ENCODE results near the gene KDF1. TPM values are rescaled to one million over a fixed set of nuclear protein-coding genes. Genes with fewer than 3 reads are reported as not detected.

KDF1 gene
- total and polyA plus RNA-seq, 2 donors (not counting 1 experiment from before 2014, with no cell fraction given) = not detected

- H3K27me3 ChIP-seq (ENCODE audit: control insufficient read depth, insufficient read depth, low read length) = peaks cover 4% of the 10 kb centered on the region
- H4K20me1 ChIP-seq (ENCODE audit: control insufficient read depth, extremely low read depth, insufficient read depth, low read length) = no peaks in the 10 kb centered on the region
- no peaks in the 10 kb centered on the region for H3K79me2 ChIP-seq (ENCODE audit: control insufficient read depth, insufficient read depth, low read length)
- H3K9me3 ChIP-seq (ENCODE audit: control insufficient read depth, insufficient read depth, low read depth, low read length) = no peaks in the 10 kb centered on the region
- H2AFZ ChIP-seq (ENCODE audit: low read length) = no peak overlapping the region
- H3K9ac ChIP-seq (ENCODE audit: insufficient read depth, low read length) = no peak overlapping the region
- no peak overlapping the region for H3K27ac ChIP-seq (ENCODE audit: insufficient read depth, low read length)
- H3K4me1 ChIP-seq (ENCODE audit: control insufficient read depth, extremely low read depth, insufficient read depth, low read length) = no peaks in the 10 kb centered on the region
- no peaks in the 10 kb centered on the region for H3K36me3 ChIP-seq (ENCODE audit: control insufficient read depth, insufficient read depth, low read length)
- DNase-seq (ENCODE audit: low read depth in 2 of 2) = no peak
- no peak overlapping the region for H3K4me3 ChIP-seq (replicated peaks in 1 of 4; ENCODE audit: control extremely low read depth in 1 of 4, insufficient read depth in 1 of 4, low read depth in 3 of 4, low read length in 4 of 4)
- no peak overlapping the region for H3K4me2 ChIP-seq (ENCODE audit: extremely low read depth, insufficient read depth, low read length)
- TF ChIP-seq EZH2 (IDR thresholded peaks at IDR 0.05; ENCODE audit: low read length, missing control alignments) (no peak), CTCF (conservative IDR thresholded peaks at IDR 0.05 in 1 of 2, IDR thresholded peaks at IDR 0.05 in 1 of 2; ENCODE audit: low read depth in 1 of 2, low read length in 2 of 2) (no peak)
Measured at GRCh38 chr1:26978901-26979300, 18.6 kb upstream of the KDF1 start.

GRCh38 chr1:26976621-26977510 lies 16.6 kb upstream of the KDF1 start:
- no peak overlapping the region for H3K27ac ChIP-seq (ENCODE audit: insufficient read depth, low read length)
- no peaks in the 10 kb centered on the region for H4K20me1 ChIP-seq (ENCODE audit: control insufficient read depth, extremely low read depth, insufficient read depth, low read length)
- H3K9me3 ChIP-seq (ENCODE audit: control insufficient read depth, insufficient read depth, low read depth, low read length) = no peaks in the 10 kb centered on the region
- H3K4me2 ChIP-seq (ENCODE audit: extremely low read depth, insufficient read depth, low read length) = no peak overlapping the region
- no peak for TF ChIP-seq CTCF (conservative IDR thresholded peaks at IDR 0.05 in 1 of 2, IDR thresholded peaks at IDR 0.05 in 1 of 2; ENCODE audit: low read depth in 1 of 2, low read length in 2 of 2)
- no peak for TF ChIP-seq EZH2 (IDR thresholded peaks at IDR 0.05; ENCODE audit: low read length, missing control alignments)
- no peaks in the 10 kb centered on the region for H3K36me3 ChIP-seq (ENCODE audit: control insufficient read depth, insufficient read depth, low read length)
- H3K4me3 ChIP-seq (replicated peaks in 1 of 4; ENCODE audit: control extremely low read depth in 1 of 4, insufficient read depth in 1 of 4, low read depth in 3 of 4, low read length in 4 of 4) = no peak overlapping the region
- no peak overlapping the region for H2AFZ ChIP-seq (ENCODE audit: low read length)
- no peak for DNase-seq (ENCODE audit: low read depth in 2 of 2)
- H3K79me2 ChIP-seq (ENCODE audit: control insufficient read depth, insufficient read depth, low read length) = no peaks in the 10 kb centered on the region
- no peaks in the 10 kb centered on the region for H3K27me3 ChIP-seq (ENCODE audit: control insufficient read depth, insufficient read depth, low read length)
- H3K4me1 ChIP-seq (ENCODE audit: control insufficient read depth, extremely low read depth, insufficient read depth, low read length) = no peaks in the 10 kb centered on the region
- H3K9ac ChIP-seq (ENCODE audit: insufficient read depth, low read length) = no peak overlapping the region

- Histone ChIP-seq H2AFZ (ENCODE audit: low read length) (no peak overlapping the region), H3K27me3 (ENCODE audit: control insufficient read depth, insufficient read depth, low read length) (peaks cover 4% of the 10 kb centered on the region), H3K27ac (ENCODE audit: insufficient read depth, low read length) (no peak overlapping the region), H3K9me3 (ENCODE audit: control insufficient read depth, insufficient read depth, low read depth, low read length) (no peaks in the 10 kb centered on the region), H4K20me1 (ENCODE audit: control insufficient read depth, extremely low read depth, insufficient read depth, low read length) (no peaks in the 10 kb centered on the region), H3K4me3 (replicated peaks in 1 of 4; ENCODE audit: control extremely low read depth in 1 of 4, insufficient read depth in 1 of 4, low read depth in 3 of 4, low read length in 4 of 4) (no peak overlapping the region), H3K9ac (ENCODE audit: insufficient read depth, low read length) (no peak overlapping the region), H3K4me2 (ENCODE audit: extremely low read depth, insufficient read depth, low read length) (no peak overlapping the region), H3K79me2 (ENCODE audit: control insufficient read depth, insufficient read depth, low read length) (no peaks in the 10 kb centered on the region), H3K4me1 (ENCODE audit: control insufficient read depth, extremely low read depth, insufficient read depth, low read length) (no peaks in the 10 kb centered on the region), H3K36me3 (ENCODE audit: control insufficient read depth, insufficient read depth, low read length) (no peaks in the 10 kb centered on the region)
- DNase-seq (ENCODE audit: low read depth in 2 of 2) = no peak
- TF ChIP-seq EZH2 (IDR thresholded peaks at IDR 0.05; ENCODE audit: low read length, missing control alignments) (no peak), CTCF (conservative IDR thresholded peaks at IDR 0.05 in 1 of 2, IDR thresholded peaks at IDR 0.05 in 1 of 2; ENCODE audit: low read depth in 1 of 2, low read length in 2 of 2) (no peak)
Measured at GRCh38 chr1:26972821-26973220, 12.6 kb upstream of the KDF1 start.

Measured in fibroblast of lung (primary cell).